CD8-positive, alpha-beta memory T cell (primary cell): ENCODE measurements around the gene CLN5. TPM values are rescaled to one million over a fixed set of nuclear protein-coding genes. Genes with fewer than 3 reads are reported as not detected.

Source experiments
- CTCF ChIA-PET: fragments of 350-600 bp; sonication (Branson Sonifier 250); formaldehyde crosslinking; loops from one replicate; lab custom pipeline; 2021; ENCODE audit warnings: antibody characterized with exemption; lab: Charles Lee
- POLR2A ChIA-PET: fragments of 350-600 bp; sonication (Branson Sonifier 250); formaldehyde crosslinking; loops from one replicate; lab custom pipeline; 2021; ENCODE audit warnings: antibody characterized with exemption; lab: Charles Lee
- DNase-seq, 5 donors: peaks; one replicate each; pipeline versions ENCODE4 v3.0.0 to v3.0.0-alpha.2; 2020 to 2022; ENCODE audit warnings: mixed read lengths in 1 of 5
- H3K27ac ChIP-seq: one replicate; pipeline ENCODE4 v1.7.0; 2013; ENCODE audit warnings: low read depth, mild to moderate bottlenecking, low read length, moderate library complexity
- H3K27me3 ChIP-seq: 2 replicates; pipeline ENCODE4 v1.7.0; 2013; ENCODE audit warnings: low read length, mild to moderate bottlenecking; ENCODE audit not compliant: insufficient read depth, poor library complexity, severe bottlenecking
- H3K36me3 ChIP-seq: 2 replicates; pipeline ENCODE4 v1.7.0; 2013; ENCODE audit warnings: mild to moderate bottlenecking, low read length, moderate library complexity; ENCODE audit not compliant: insufficient read depth
- H3K4me1 ChIP-seq: 2 replicates; pipeline ENCODE4 v1.7.0; 2013; ENCODE audit warnings: mild to moderate bottlenecking, low read length, moderate library complexity; ENCODE audit not compliant: insufficient read depth
- H3K4me3 ChIP-seq: 2 replicates; pipeline ENCODE4 v1.7.0; 2013; ENCODE audit warnings: mild to moderate bottlenecking, low read length
- H3K9me3 ChIP-seq: 2 replicates; pipeline ENCODE4 v1.7.0; 2013; ENCODE audit warnings: mild to moderate bottlenecking, low read length
- H3K27ac Mint-ChIP-seq, 8 donors: one replicate each; pipeline ENCODE4 v1.8.0; 2020 to 2021; ENCODE audit warnings: mixed read lengths in 8 of 8, mild to moderate bottlenecking in 6 of 8, inconsistent platforms in 3 of 8, moderate library complexity in 3 of 8
- H3K27me3 Mint-ChIP-seq, 2 donors: one replicate each; pipeline ENCODE4 v1.8.0; 2020 to 2021; ENCODE audit warnings: mixed read lengths in 2 of 2, mild to moderate bottlenecking in 1 of 2, moderate library complexity in 1 of 2
- H3K36me3 Mint-ChIP-seq, 3 donors: one replicate each; pipeline ENCODE4 v1.8.0; 2020 to 2021; ENCODE audit warnings: mixed read lengths in 3 of 3, inconsistent platforms in 1 of 3, mild to moderate bottlenecking in 1 of 3
- H3K4me1 Mint-ChIP-seq, 3 donors: one replicate each; pipeline ENCODE4 v1.8.0; 2020 to 2021; ENCODE audit warnings: mixed read lengths in 3 of 3, inconsistent platforms in 1 of 3, mild to moderate bottlenecking in 1 of 3
- H3K4me3 Mint-ChIP-seq, 7 donors: one replicate each; pipeline ENCODE4 v1.8.0; 2020 to 2021; ENCODE audit warnings: mixed read lengths in 7 of 7, mild to moderate bottlenecking in 6 of 7, moderate library complexity in 4 of 7, inconsistent platforms in 2 of 7
- H3K9me3 Mint-ChIP-seq, 5 donors: one replicate each; pipeline ENCODE4 v1.8.0; 2020 to 2022; ENCODE audit warnings: mixed read lengths in 5 of 5, mild to moderate bottlenecking in 3 of 5, moderate library complexity in 2 of 5, inconsistent platforms in 1 of 5
- polyA plus RNA-seq: library from polyadenylated mRNA; unstranded; fragments of 300-500 nt; fragmentation: Illumina TruSeq; gene quantifications from one replicate; pipeline ENCODE4 v1.2.3, GENCODE V29; 2021
- total RNA-seq, 2 experiments: library from RNA; stranded (reverse); gene quantifications; one replicate each; pipeline ENCODE4 v1.2.3, GENCODE V29; 2021

CLN5 gene
- total and polyA plus RNA-seq, 3 experiments from 2014 or later: 12.0 to 15.9 (median 14.0) TPM

DNA sequence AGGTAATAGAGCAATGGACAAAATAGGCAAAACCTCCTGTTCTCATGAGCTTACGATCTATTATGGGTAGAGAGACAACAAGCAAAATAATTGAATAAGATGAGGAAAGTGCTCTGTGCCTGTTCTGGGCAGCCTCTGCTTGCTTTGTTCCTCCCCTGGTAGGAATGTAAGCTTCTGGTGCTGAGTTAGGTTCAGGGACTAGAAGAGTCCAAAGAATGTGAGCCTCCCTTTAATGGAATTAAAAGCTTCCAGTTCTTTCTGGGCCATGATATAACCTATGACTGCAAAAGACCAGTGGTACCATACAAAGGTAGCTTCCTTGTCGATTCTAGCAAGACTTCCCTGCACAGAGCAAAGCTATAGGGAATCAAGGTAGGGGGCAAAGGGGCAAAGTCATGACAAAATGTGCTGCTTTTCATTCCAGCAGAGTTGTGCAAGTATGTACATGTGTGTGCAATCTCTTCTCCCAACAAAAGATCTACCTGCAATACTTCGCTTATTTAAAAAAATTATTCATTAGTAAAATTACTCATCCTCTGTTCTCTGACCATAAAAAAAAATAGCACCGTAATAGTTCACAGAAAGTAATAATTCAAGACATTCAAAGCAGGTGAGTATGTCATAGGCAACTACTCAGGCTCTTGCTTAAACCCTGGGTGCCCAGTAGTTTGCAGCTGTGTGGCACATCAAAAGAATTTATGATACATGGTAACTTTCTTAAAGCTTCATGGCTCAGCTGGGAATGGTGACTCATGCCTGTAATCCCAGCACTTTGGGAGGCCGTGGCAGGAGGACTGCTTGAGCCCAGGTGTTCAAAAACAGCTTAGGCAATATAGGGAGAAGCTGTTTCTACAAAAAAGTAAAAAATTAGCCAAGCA is 22.2 kb upstream of the CLN5 start:
- no peaks in the 10 kb centered on the region for H3K36me3 Mint-ChIP-seq
- Histone ChIP-seq H3K4me1 (no peaks in the 10 kb centered on the region), H3K27me3 (peaks cover 8% of the 10 kb centered on the region), H3K9me3 (no peaks in the 10 kb centered on the region), H3K4me3 (no peak overlapping the region), H3K27ac (no peak overlapping the region), H3K36me3 (no peaks in the 10 kb centered on the region)
- ChIA-PET CTCF (interaction anchor here (1.7 kb wide), 1 partner anchor 10 kb away, joined by 12 read pairs; no protein-coding TSS in a partner anchor), POLR2A (interaction anchor here (0.5 kb wide), 1 partner anchor 361 kb away, joined by 3 read pairs; no protein-coding TSS in a partner anchor)
- H3K9me3 Mint-ChIP-seq: no peaks in the 10 kb centered on the region
- peaks cover 0 to 3% (median 3%) of the 10 kb centered on the region in 3 donors for H3K4me1 Mint-ChIP-seq
- peaks cover 37 to 68% of the 10 kb centered on the region in 2 donors for H3K27me3 Mint-ChIP-seq
- no peak overlapping the region for H3K27ac Mint-ChIP-seq
- no peak overlapping the region for H3K4me3 Mint-ChIP-seq
- no peak for DNase-seq

DNA sequence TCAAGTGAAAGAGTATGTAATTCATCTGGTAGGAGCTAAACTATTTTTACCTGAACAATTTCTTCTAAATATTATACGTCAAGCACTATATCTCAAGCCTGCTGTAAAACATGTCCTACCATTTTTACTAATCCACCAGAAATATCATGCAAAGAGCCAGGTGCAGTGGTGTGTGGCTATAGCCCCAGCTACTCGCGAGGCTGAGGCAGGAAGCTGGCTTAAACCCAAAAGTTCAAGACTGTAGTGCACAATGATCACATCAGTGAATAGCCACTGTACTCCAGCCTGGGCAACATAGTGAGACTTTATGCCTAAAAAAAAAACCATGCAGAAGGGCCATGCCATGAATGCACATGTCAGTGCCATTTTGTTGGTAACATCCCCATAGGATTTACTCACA is 20.7 kb upstream of the CLN5 start:
- ChIA-PET CTCF (interaction anchor here (1.6 kb wide), 1 partner anchor 9 kb away, joined by 10 read pairs; no protein-coding TSS in a partner anchor), POLR2A (no interaction called here)

DNA sequence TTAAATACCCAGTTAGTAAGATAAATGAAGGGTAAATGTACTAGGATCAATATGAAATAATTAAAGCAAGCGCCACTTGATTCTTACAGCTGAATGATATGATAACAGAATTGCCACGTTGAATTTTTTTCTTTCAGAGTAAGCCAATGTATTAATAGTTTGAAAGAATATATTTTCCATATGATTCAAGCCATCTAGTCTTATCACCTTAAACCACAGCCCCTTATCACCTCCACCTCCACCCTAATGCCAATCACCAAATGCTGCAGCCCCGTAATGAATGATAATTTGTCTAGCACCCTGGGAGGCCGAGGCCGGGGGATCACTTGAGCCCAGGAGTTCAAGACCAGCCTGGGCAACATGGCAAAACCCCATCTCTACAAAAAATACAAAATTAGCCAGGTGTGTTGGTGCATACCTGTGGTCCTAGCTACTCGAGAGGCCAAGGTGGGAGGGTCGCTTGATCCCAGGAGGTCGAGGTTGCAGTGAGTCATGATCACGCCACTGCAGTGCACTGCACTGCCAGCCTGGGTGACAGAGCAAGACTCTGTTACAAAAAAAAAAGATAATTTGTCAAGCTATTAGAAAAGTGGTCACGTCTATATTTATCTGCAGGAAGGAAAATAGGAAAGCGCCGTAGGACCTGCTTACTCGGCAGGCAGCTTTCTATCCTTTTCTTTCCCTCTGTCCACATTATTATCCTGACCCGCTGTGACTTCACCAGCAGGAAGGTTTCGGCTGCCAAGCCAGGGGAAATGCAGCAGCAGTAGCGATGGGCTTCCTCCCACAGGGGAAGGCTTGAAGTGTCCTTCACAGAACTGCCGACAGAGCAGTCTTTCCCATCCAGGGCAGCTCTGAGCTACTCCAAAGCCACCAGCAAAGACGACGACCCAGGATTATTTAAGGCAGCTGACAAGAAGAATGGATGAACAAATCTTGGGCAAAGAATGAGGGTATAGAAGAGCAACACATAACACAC is 19.7 kb upstream of the CLN5 start:
- peak overlapping the region in 1 of 8 donors; percentile 8 for H3K27ac Mint-ChIP-seq
- H3K27me3 Mint-ChIP-seq: peaks cover 33 to 75% of the 10 kb centered on the region in 2 donors
- Histone ChIP-seq H3K27ac (no peak overlapping the region), H3K27me3 (peaks cover 8% of the 10 kb centered on the region), H3K4me3 (no peak overlapping the region), H3K4me1 (no peaks in the 10 kb centered on the region), H3K36me3 (no peaks in the 10 kb centered on the region), H3K9me3 (no peaks in the 10 kb centered on the region)
- CTCF ChIA-PET: interaction anchor here (1.6 kb wide), 1 partner anchor 8 kb away, joined by 10 read pairs; no protein-coding TSS in a partner anchor
- POLR2A ChIA-PET: no interaction called here
- H3K4me3 Mint-ChIP-seq: no peak overlapping the region
- no peaks in the 10 kb centered on the region for H3K9me3 Mint-ChIP-seq
- no peaks in the 10 kb centered on the region for H3K36me3 Mint-ChIP-seq
- no peak for DNase-seq
- peaks cover 6 to 14% (median 9%) of the 10 kb centered on the region in 3 donors for H3K4me1 Mint-ChIP-seq

More for the DNA sequence above, 20.7 kb upstream of the CLN5 start:
- H3K27me3 Mint-ChIP-seq: peaks cover 40 to 74% of the 10 kb centered on the region in 2 donors
- no peak for DNase-seq
- H3K36me3 ChIP-seq: no peaks in the 10 kb centered on the region
- H3K27ac Mint-ChIP-seq: no peak overlapping the region
- H3K4me3 ChIP-seq: no peak overlapping the region
- H3K4me1 ChIP-seq: no peaks in the 10 kb centered on the region
- peaks cover 8% of the 10 kb centered on the region for H3K27me3 ChIP-seq
- H3K4me3 Mint-ChIP-seq: no peak overlapping the region
- H3K9me3 Mint-ChIP-seq: no peaks in the 10 kb centered on the region
- H3K36me3 Mint-ChIP-seq: no peaks in the 10 kb centered on the region
- H3K4me1 Mint-ChIP-seq: peaks cover under 1 to 5% (median 3%) of the 10 kb centered on the region in 3 donors
- no peak overlapping the region for H3K27ac ChIP-seq
- H3K9me3 ChIP-seq: no peaks in the 10 kb centered on the region

DNA sequence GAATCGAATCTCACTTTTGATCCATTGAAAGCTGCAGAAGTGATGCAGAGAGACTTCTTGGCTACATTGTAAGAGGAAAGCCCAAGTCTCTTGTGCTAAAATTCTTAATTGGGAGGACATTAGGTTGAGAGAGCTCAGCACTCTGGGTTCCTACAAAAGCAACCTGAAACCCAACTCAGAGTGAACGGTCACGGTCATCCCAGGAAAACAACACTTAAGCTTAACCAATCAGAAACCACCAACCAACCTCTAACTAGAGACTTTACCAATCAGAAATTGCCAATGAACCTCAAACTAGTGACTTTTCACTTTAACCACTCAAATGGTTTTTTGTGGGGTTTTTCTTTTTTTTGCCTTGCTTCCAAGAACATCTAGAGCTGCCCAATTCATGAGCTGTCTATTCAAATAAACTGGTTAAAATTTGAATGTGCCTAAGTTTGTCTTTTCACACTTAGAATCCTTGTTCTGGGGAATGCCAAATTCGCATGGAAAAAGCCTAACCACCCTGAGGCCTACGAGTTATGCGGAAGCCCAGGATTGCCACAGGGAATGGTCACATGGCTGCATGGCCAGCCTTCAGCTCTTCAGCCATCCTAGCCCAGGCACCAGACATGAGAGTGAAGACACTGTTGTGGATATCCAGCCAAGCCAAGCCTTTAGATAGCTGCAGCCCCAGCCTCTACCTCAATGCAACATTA is 17.8 kb upstream of the CLN5 start:
- DNase-seq: no peak
- no peaks in the 10 kb centered on the region for H3K9me3 ChIP-seq
- ChIA-PET POLR2A (no interaction called here), CTCF (no interaction called here)
- peaks cover 11% of the 10 kb centered on the region for H3K27me3 ChIP-seq
- Mint-ChIP-seq H3K4me3 (no peak overlapping the region), H3K27ac (peak overlapping the region in 1 of 8 donors; percentile 39), H3K9me3 (peaks cover 0 to 2% (median 0%) of the 10 kb centered on the region in 5 donors), H3K36me3 (no peaks in the 10 kb centered on the region), H3K27me3 (peaks cover 28 to 80% of the 10 kb centered on the region in 2 donors), H3K4me1 (peaks cover 6 to 19% (median 9%) of the 10 kb centered on the region in 3 donors)
- no peak overlapping the region for H3K4me3 ChIP-seq
- H3K36me3 ChIP-seq: no peaks in the 10 kb centered on the region
- no peak overlapping the region for H3K27ac ChIP-seq
- H3K4me1 ChIP-seq: no peaks in the 10 kb centered on the region

DNA sequence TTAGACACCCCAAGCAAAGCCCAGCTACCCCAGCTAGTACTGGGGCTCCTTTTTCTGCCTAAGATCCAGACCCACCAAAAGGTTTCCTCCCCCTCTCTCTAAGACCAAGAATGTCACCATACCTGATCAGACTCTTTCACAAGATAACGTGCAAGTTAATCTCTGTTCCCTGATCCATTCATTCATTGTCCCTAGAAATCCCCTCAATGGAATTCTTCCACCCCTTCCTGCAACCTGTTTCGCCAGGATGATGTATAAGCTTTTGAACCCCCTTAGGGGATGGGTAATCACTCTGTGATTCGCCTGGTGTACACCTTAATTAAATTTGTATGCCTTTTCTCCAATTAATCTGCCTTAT is 17.3 kb upstream of the CLN5 start:
- Histone ChIP-seq H3K36me3 (no peaks in the 10 kb centered on the region), H3K9me3 (no peaks in the 10 kb centered on the region), H3K27ac (no peak overlapping the region), H3K4me1 (no peaks in the 10 kb centered on the region), H3K27me3 (peaks cover 10% of the 10 kb centered on the region), H3K4me3 (no peak overlapping the region)
- peaks cover 30 to 77% of the 10 kb centered on the region in 2 donors for H3K27me3 Mint-ChIP-seq
- POLR2A ChIA-PET: no interaction called here
- H3K27ac Mint-ChIP-seq: no peak overlapping the region
- CTCF ChIA-PET: no interaction called here
- no peak for DNase-seq
- peaks cover 0 to 2% (median 0%) of the 10 kb centered on the region in 5 donors for H3K9me3 Mint-ChIP-seq
- peaks cover 6 to 21% (median 9%) of the 10 kb centered on the region in 3 donors for H3K4me1 Mint-ChIP-seq
- no peak overlapping the region for H3K4me3 Mint-ChIP-seq
- no peaks in the 10 kb centered on the region for H3K36me3 Mint-ChIP-seq

DNA sequence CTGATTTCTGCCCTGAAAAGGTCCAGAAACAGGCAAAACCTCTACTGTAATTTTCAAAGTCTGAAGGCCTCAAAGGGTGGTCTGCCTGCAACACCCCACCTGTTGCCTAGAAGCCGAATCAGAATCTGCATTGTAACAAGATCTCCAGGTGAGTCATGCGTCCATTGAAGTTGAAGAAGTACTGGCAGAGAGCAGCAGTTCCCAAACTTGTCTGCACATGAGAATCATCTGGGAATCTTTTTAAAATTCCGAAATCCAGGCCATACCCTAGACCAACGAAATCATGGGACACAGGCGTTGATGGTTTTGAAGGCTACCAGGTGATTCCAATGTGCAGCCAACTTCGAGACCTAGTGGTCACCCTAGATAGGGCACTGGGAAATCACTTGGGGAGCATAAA is 16.0 kb upstream of the CLN5 start:
- H3K36me3 ChIP-seq: no peaks in the 10 kb centered on the region
- H3K36me3 Mint-ChIP-seq: no peaks in the 10 kb centered on the region
- peak overlapping the region in 1 of 8 donors; percentile 77 for H3K27ac Mint-ChIP-seq
- H3K27me3 Mint-ChIP-seq: peaks cover 34 to 72% of the 10 kb centered on the region in 2 donors
- H3K4me3 ChIP-seq: no peak overlapping the region
- CTCF ChIA-PET: interaction anchor here (6.0 kb wide), 1 partner anchor 14 kb away, joined by 71 read pairs; the partner anchor contains the start of gene CLN5
- DNase-seq: no peak
- no peak overlapping the region for H3K4me3 Mint-ChIP-seq
- no peak overlapping the region for H3K27ac ChIP-seq
- H3K9me3 Mint-ChIP-seq: peaks cover 0 to 2% (median 0%) of the 10 kb centered on the region in 5 donors
- H3K4me1 ChIP-seq: no peaks in the 10 kb centered on the region
- POLR2A ChIA-PET: interaction anchor here (0.7 to 1.2 kb wide), 3 partner anchors 16 to 1649 kb away, joined by 4 to 12 read pairs (median 5); partner anchors contain the start of gene CLN5
- peaks cover 10% of the 10 kb centered on the region for H3K27me3 ChIP-seq
- H3K4me1 Mint-ChIP-seq: peaks cover 8 to 24% (median 14%) of the 10 kb centered on the region in 3 donors
- H3K9me3 ChIP-seq: no peaks in the 10 kb centered on the region

DNA sequence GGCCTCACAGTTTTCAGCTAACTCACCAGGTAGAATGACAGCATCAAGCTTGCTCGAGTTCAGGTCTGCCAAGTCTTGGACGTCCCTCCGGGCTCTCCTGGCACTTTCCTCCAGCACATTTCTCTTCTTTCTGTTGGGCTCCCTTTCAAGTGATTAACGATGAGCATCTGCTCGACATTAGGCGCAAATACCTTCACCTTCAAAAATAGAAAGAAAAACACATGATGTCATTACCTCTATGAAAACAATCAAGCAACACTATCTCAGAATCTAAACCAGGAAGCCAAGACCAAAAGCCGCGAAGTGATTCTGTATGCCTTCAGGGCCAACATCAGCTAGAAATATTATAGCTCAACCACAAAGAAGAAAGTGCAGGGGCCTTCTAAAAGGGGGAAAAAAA is 15.4 kb upstream of the CLN5 start:
- peaks cover 37 to 72% of the 10 kb centered on the region in 2 donors for H3K27me3 Mint-ChIP-seq
- POLR2A ChIA-PET: interaction anchor here (0.7 to 1.2 kb wide), 2 partner anchors 15 to 16 kb away, joined by 3 to 4 read pairs; partner anchors contain the start of gene CLN5
- DNase-seq: peak in 1 of 5 donors; percentile 5
- Histone ChIP-seq H3K4me1 (no peaks in the 10 kb centered on the region), H3K9me3 (no peaks in the 10 kb centered on the region), H3K27me3 (peaks cover 10% of the 10 kb centered on the region), H3K36me3 (no peaks in the 10 kb centered on the region), H3K4me3 (no peak overlapping the region), H3K27ac (no peak overlapping the region)
- CTCF ChIA-PET: interaction anchor here (1.3 to 6.0 kb wide), 2 partner anchors 13 to 22 kb away, joined by 3 to 71 read pairs; partner anchors contain the start of gene CLN5
- H3K9me3 Mint-ChIP-seq: peaks cover 0 to 2% (median 0%) of the 10 kb centered on the region in 5 donors
- H3K27ac Mint-ChIP-seq: peak overlapping the region in 3 of 8 donors; percentile 42 to 77 (median 77)
- peak overlapping the region in 3 of 7 donors; percentile 39 to 53 (median 50) for H3K4me3 Mint-ChIP-seq
- peaks cover 8 to 24% (median 14%) of the 10 kb centered on the region in 3 donors for H3K4me1 Mint-ChIP-seq
- no peaks in the 10 kb centered on the region for H3K36me3 Mint-ChIP-seq
